GM19324 (cell line): Measurements from ENCODE around the gene OSBPL2.

ENCODE experiments used
- ATAC-seq: cut with Tn5 transposase; IDR thresholded peaks from one replicate; pipeline ENCODE4 v1.9.1; 2021; ENCODE audit warnings: mild to moderate bottlenecking, moderate library complexity; ENCODE audit not compliant: unreplicated experiment, low FRiP score

Gene OSBPL2

GRCh38 chr20:62275219-62275618 lies 36.9 kb downstream of the OSBPL2 start:
- ATAC-seq: no peak

- no peak for ATAC-seq
These were observed 38.1 kb downstream of the OSBPL2 start for GRCh38 chr20:62276439-62276838.

- no peak for ATAC-seq
These were observed 38.9 kb downstream of the OSBPL2 start for GRCh38 chr20:62277253-62277652.

GRCh38 chr20:62280303-62280702 lies 42.0 kb downstream of the OSBPL2 start:
- no peak for ATAC-seq

GRCh38 chr20:62281161-62281933 lies 43.0 kb downstream of the OSBPL2 start:
- ATAC-seq: no peak

GRCh38 chr20:62282103-62282502 lies 43.8 kb downstream of the OSBPL2 start:
- no peak for ATAC-seq

GRCh38 chr20:62282877-62283503 lies 44.7 kb downstream of the OSBPL2 start:
- ATAC-seq: no peak

- no peak for ATAC-seq
These were observed 46.1 kb downstream of the OSBPL2 start for GRCh38 chr20:62284448-62284847.

- ATAC-seq: no peak
These were observed 46.8 kb downstream of the OSBPL2 start for GRCh38 chr20:62285151-62285550.

- no peak for ATAC-seq
These were observed 47.4 kb downstream of the OSBPL2 start for GRCh38 chr20:62285722-62286121.

GRCh38 chr20:62286493-62287064 lies 48.3 kb downstream of the OSBPL2 start:
- ATAC-seq: no peak

- no peak for ATAC-seq
These were observed 48.8 kb downstream of the OSBPL2 start for GRCh38 chr20:62287129-62287528.

GRCh38 chr20:62287759-62288534 lies 49.6 kb downstream of the OSBPL2 start:
- no peak for ATAC-seq

- ATAC-seq: no peak
These were observed 50.3 kb downstream of the OSBPL2 start for GRCh38 chr20:62288535-62289105.

GRCh38 chr20:62289131-62289530 lies 50.8 kb downstream of the OSBPL2 start:
- no peak for ATAC-seq

GRCh38 chr20:62289898-62290297 lies 51.6 kb downstream of the OSBPL2 start:
- no peak for ATAC-seq

- no peak for ATAC-seq
These were observed 53.1 kb downstream of the OSBPL2 start for GRCh38 chr20:62291251-62292066.

- ATAC-seq: no peak
These were observed 53.8 kb downstream of the OSBPL2 start for GRCh38 chr20:62292108-62292507.

- no peak for ATAC-seq
These were observed 54.9 kb downstream of the OSBPL2 start for GRCh38 chr20:62293111-62293784.
